Measurements from ENCODE around the gene RFPL2.
"Not testable (repeated sequence)": the region's sequence is repeated elsewhere in the genome, so short reads cannot be mapped to it uniquely, and the experiment has no call there.

Gene RFPL2

GRCh38 chr22:32205974-32206773, 1.3 kb upstream of the RFPL2 start:
- no peak for FAIRE-seq

DNA sequence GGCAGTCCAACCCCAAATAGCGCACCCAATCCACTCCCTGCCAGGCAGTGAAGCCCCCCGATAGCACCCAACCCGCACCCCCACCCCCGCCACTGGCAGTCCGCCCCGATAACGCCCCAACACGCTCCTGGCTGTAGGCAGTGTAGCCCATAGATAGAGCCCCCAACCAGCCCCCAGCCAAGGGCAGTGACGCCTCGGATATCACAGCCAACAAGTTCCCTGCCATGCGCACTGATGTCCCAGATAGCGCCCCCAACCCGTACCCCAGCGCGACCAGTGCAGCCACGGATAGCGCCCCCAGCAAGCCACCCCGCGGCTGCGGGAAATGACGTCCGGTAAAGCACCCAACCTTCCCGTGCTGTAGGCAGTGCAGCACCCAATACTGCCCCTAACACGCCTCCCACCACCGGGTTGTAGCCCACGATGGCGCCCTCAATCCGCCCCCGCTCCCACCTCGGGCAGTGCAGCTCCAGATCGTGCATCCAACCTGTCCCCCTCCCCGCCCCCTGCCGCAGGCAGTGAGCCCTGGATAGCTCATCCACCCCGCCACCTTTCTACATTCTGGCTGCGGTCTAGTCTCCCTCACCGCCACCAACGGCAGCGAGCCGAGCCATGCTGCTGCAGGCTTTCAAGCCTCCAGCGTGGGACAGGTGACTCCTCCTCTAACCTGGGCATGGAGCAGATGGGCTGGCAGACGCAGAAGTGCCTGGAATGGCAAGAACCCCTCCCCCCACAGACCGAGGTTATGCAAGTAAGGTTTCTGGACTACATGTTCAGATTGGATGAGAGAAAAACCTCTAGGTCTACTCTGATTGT, 625 bp downstream of the RFPL2 start:
- FAIRE-seq, result no peak

GRCh38 chr22:32203181-32204039, 1.5 kb downstream of the RFPL2 start:
- no peak for FAIRE-seq

DNA sequence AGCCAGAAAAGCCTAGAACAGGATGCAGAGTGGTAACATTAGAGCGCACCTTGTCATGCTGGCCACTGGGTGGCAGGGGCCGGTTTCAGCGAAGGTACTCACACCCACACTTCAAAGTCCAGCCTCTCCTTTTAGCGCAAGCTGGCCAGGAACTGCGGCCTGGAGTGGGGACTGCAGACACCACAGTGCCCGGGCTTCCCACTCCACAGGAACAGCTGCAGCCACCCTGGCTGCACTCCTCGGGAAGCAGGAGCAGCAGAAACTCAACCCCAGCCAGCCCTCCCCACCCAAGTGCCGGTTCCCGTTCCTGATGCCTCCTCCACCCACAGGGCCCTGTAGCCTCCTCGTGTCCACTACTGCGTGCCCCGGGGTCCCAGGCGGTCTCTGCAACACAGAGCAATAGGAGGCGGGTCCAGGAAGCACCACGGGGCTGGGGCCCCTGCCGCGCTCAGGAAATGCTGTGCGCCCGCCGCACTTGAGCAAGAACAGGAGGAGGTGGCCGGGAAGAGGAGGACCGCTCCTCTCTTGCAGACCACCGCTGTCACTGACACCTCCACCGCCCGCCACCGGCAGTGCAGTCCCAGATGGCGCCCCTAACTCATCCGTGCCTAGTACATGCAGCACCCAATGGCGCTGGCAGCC, 2.2 kb downstream of the RFPL2 start:
- FAIRE-seq, result peak; percentile 21

GRCh38 chr22:32202161-32202538, 2.7 kb downstream of the RFPL2 start:
- FAIRE-seq, result no peak

DNA sequence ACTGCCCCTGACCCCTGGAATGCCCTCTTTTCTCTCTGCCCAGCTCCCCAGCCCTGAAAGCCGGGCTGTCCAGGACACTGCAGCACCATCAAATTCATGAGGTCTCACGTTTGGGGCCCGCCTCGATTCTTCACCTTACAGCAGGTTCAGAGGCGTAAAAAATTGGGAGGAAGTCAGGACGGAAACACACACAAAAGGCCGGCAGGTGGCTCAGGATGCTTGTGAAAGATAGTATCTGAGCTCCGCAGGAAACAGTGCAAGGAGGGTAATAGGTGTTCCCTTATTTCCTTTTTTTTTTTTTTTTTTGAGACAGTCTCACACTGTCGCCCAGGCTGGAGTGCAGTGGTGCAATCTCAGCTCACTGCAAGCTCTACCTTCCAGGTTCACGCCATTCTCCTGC, 4.1 kb downstream of the RFPL2 start:
- FAIRE-seq, result no peak

DNA sequence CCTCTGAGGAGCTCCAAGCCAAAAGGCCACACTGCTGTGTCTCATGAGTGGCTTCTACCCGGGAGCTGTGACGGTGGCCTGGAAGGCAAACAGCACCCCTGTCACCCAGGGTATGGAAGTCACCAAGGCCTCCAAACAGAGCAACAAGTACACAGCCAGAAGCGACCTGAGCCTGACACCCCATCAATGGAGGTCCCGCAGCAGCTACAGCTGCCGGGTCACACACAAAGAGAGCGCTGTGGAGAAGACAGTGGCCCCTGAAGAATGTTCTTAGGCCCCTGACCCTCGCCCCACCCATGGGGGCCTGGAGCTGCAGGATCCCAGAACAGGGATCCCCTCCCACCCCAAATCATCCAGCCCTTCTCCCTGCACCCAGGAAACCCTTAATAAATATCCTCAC, 4.9 kb downstream of the RFPL2 start:
- FAIRE-seq, result no peak

DNA sequence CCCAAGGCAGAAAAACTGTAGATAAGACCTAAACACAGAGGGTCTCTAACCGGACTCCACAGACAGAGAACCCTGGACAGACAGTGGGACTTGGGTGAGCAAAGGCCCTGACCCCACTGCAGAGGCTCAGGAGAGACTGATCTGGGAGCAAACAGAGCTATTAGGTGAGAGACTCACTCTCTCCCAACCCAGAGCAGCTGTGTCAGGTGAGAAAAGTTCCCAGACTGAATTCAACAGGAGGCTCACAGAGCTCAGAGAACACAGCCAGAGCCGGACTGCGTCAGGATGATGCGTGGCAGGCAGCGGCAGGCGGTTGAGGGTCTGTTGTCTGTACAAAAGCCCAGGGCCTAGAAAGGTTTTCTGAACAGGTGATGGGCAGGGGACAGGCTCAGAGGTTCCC, 5.5 kb downstream of the RFPL2 start:
- FAIRE-seq, result no peak

- not testable (repeated sequence) for FAIRE-seq
These were observed 7.2 kb downstream of the RFPL2 start for GRCh38 chr22:32197553-32198226.

DNA sequence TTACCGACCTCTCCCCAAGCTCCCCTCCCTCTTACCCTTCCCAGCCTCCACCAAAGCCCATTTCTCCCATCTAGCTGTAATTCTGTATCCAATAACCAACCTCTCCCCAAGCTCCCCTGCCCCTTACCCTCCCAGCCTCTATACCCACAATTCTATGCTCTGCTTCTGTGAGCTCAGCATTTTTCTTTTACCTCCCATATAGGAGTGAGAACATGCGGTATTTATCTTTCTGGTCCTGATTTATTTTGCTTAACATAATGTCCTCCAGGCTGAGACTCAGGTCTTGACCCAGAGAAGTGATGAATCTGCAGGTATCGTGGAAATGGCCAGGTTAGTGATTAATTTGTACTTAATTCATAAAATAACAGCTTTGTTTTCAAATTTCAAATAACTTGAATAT, 9.0 kb downstream of the RFPL2 start:
- FAIRE-seq, result not testable (repeated sequence)

- FAIRE-seq, result not testable (repeated sequence)
These were observed 11.5 kb downstream of the RFPL2 start for GRCh38 chr22:32193346-32193745.

- not testable (repeated sequence) for FAIRE-seq
These were observed 13.9 kb downstream of the RFPL2 start for GRCh38 chr22:32191021-32191420.

- no peak for FAIRE-seq
These were observed 19.1 kb downstream of the RFPL2 start for GRCh38 chr22:32185821-32186220.

GRCh38 chr22:32183625-32184024, 21.2 kb downstream of the RFPL2 start:
- FAIRE-seq, result no peak

DNA sequence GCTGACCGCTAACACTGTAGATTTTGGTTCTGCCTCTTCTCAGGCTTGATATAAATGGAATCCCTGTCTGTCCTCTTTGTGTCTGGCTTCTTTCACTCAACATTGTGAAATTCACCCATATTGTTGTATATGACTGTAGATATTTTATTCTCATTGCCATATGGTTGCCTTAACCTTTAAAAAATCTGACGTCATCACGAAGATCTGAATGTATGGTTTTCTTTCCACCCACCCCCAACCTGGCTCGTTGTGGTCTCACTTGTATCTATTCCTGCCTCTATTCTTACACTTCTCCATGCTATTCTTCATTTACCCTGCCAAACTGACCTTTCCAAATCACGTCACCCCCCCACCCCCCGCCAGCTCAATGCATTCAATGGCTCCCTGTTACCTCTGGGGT, 23.8 kb downstream of the RFPL2 start:
- no peak for FAIRE-seq

GRCh38 chr22:32177221-32177765, 27.6 kb downstream of the RFPL2 start:
- no peak for FAIRE-seq

DNA sequence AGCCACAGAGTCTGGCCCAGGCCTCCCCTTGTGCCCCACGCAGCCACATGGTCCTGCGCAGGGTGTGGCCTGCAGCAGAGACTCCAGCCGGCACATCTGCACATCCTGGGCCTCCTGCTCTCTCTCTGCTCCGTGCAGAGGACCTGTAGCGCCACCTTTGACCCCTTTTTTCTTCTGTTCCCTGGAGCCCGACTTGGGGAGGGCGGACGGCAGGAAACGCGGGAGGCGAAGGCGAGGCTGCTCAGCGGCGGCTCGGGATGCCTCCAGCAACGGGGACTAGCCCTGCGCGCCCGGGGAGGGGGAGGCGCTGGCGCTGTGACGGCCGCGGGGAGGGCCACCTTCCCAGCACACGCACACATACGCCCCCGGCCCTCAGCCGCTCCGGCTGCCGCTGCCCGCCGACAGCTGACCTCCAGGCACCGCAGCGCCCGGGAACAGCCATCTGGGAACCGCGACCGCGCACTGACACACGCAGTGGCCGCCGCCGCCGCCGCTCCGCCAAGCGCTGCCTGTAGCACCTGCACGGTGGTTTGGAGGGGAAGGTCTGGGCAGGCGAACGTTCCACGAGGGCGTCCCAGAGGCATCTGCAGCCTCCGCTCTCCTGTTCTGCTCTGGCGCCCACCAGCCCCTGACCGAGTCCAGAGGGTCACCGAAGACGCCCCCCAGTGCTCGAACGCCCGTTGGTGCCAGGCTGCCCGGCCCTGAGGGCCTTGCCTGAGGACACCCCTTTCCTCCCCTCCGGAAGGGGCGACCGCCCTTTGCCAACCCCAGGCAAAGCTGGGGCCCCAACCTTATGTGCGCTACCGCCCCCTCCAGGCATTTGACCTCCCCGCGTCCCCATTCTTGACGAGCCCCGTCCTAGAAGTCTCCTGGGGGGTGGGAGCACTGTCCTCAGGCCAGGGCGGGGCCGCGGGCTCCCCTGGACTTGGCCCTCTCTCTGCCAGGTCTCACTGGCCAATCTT, 28.9 kb downstream of the RFPL2 start:
- no peak for FAIRE-seq

DNA sequence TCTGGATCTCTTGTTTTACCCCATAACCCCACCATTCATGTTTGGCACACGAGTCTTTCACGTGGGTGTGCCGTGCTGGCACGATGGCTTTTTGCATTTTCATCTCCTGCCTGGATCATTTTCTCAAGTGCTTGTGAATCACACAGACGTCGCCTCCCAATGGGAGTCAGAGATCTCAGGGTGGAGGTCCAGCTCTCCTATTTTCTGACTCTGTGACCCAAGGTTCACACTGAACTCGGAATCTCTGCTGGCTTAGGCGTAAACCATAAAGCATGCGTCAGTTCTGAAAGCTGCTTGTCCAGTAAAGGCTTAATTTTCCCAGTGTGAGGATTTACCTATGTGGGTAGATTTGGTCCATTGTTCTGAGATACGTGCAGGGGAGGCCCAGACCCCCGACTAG, 29.8 kb downstream of the RFPL2 start:
- no peak for FAIRE-seq

GRCh38 chr22:32165681-32166080, 39.2 kb downstream of the RFPL2 start:
- no peak for FAIRE-seq

- no peak for FAIRE-seq
These were observed 40.6 kb downstream of the RFPL2 start for GRCh38 chr22:32164075-32164860.
